Endothelial cell of umbilical vein (primary cell): ENCODE measurements around the gene ACO2. TPM values are rescaled to one million over a fixed set of nuclear protein-coding genes. Genes with fewer than 3 reads are reported as not detected.

Experiments
- BruUV-seq: library from RNA; stranded (reverse); fragments of 400-500 nt; replicated peaks from 2 replicates; lab custom pipeline; 2021; lab: Mats Ljungman, UMichigan
- CTCF ChIA-PET: fragments of 300-600, 350-600 bp; sonication (Branson Sonifier 250); formaldehyde crosslinking; loops from one replicate; lab custom pipeline; 2021; ENCODE audit warnings: antibody characterized with exemption, inconsistent platforms; lab: Charles Lee
- POLR2A ChIA-PET: fragments of 300-600, 350-600 bp; sonication (Branson Sonifier 250); formaldehyde crosslinking; loops from one replicate; lab custom pipeline; 2021; ENCODE audit warnings: antibody characterized with exemption, inconsistent platforms; lab: Charles Lee
- DNase-seq: peaks from one replicate; pipeline ENCODE4 v3.0.0-alpha.2; 2011; ENCODE audit warnings: low read depth, low spot score
- FAIRE-seq: peaks from 2 replicates; lab custom pipeline; 2011; peaks lifted over from hg19 to GRCh38; lab: Jason Lieb, UNC
- H2AFZ ChIP-seq: 2 replicates; pipeline ENCODE4 v1.6.0; 2012; ENCODE audit warnings: low read depth, low read length, control low read depth, inconsistent platforms
- H3K27ac ChIP-seq: 2 replicates; pipeline ENCODE4 v1.5.1; 2011; ENCODE audit warnings: low read depth, mild to moderate bottlenecking, control low read depth, low read length, moderate library complexity; ENCODE audit not compliant: insufficient read depth
- H3K27me3 ChIP-seq, 2 experiments: 2 replicates each; pipeline versions ENCODE4 v1.6.0 to v1.6.1; 2011; ENCODE audit warnings: low read length in 2 of 2, mixed read lengths in 1 of 2; ENCODE audit not compliant: control insufficient read depth in 2 of 2, insufficient read depth in 2 of 2
- H3K36me3 ChIP-seq, 2 experiments: 2 replicates in 1 of 2; 3 replicates in 1 of 2; pipeline ENCODE4 v1.5.1; 2011; ENCODE audit warnings: low read length in 2 of 2, mild to moderate bottlenecking in 1 of 2, moderate library complexity in 1 of 2; ENCODE audit not compliant: control insufficient read depth in 2 of 2, insufficient read depth in 2 of 2; ENCODE audit errors: extremely low read depth in 1 of 2
- H3K4me1 ChIP-seq: 3 replicates; pipeline ENCODE4 v1.5.1; 2011; ENCODE audit warnings: mild to moderate bottlenecking, low read length; ENCODE audit not compliant: control insufficient read depth, insufficient read depth; ENCODE audit errors: extremely low read depth
- H3K4me2 ChIP-seq: 2 replicates; pipeline ENCODE4 v1.6.1; 2011; ENCODE audit warnings: low read length, control low read depth, mixed read lengths; ENCODE audit not compliant: insufficient read depth
- H3K4me3 ChIP-seq, 3 experiments: fragments of 200-600 bp in 1 of 3; sonication (generic), shearing (Covaris generic) in 1 of 3; replicated peaks in 1 of 3; 2 replicates each; pipeline ENCODE4 v1.5.1; 2011 to 2016; ENCODE audit warnings: control low read depth in 3 of 3, low read length in 3 of 3, mild to moderate bottlenecking in 2 of 3, inconsistent platforms in 1 of 3, low read depth in 1 of 3, moderate library complexity in 1 of 3; ENCODE audit not compliant: insufficient read depth in 1 of 3
- H3K79me2 ChIP-seq: 2 replicates; pipeline ENCODE4 v1.6.0; 2012; ENCODE audit warnings: low read length, inconsistent platforms; ENCODE audit not compliant: control insufficient read depth, insufficient read depth
- H3K9ac ChIP-seq: replicated peaks from 2 replicates; pipeline ENCODE3; 2011; ENCODE audit warnings: low read length, control low read depth; ENCODE audit not compliant: insufficient read depth; ENCODE audit errors: extremely low read depth
- H3K9me1 ChIP-seq: replicated peaks from 3 replicates; pipeline ENCODE4 v1.6.0; 2011; ENCODE audit warnings: mild to moderate bottlenecking, low read length; ENCODE audit not compliant: control insufficient read depth, insufficient read depth; ENCODE audit errors: extremely low read depth
- H3K9me3 ChIP-seq: replicated peaks from 2 replicates; pipeline ENCODE4 v1.5.1; 2012; ENCODE audit warnings: low read length, inconsistent platforms; ENCODE audit not compliant: control insufficient read depth, insufficient read depth
- H4K20me1 ChIP-seq: replicated peaks from 2 replicates; pipeline ENCODE3; 2011; ENCODE audit warnings: mild to moderate bottlenecking, low read length; ENCODE audit not compliant: control insufficient read depth, insufficient read depth; ENCODE audit errors: extremely low read depth
- EZH2 ChIP-seq: IDR thresholded peaks from 2 replicates; pipeline ENCODE4 v1.6.1; 2012; ENCODE audit warnings: borderline replicate concordance, low read depth, mild to moderate bottlenecking, moderate library complexity, low read length, inconsistent platforms; ENCODE audit not compliant: severe bottlenecking
- FOS ChIP-seq: IDR thresholded peaks from 2 replicates; pipeline ENCODE4 v1.6.1; 2011; ENCODE audit warnings: mild to moderate bottlenecking, low read length, moderate library complexity, borderline replicate concordance; ENCODE audit not compliant: insufficient read depth
- GATA2 ChIP-seq: IDR thresholded peaks from 2 replicates; pipeline ENCODE4 v1.7.0; 2011; ENCODE audit warnings: low read depth, mild to moderate bottlenecking, moderate library complexity, mixed read lengths, low read length; ENCODE audit not compliant: insufficient read length, insufficient read depth
- JUN ChIP-seq: IDR thresholded peaks from 2 replicates; pipeline ENCODE4 v1.6.1; 2011; ENCODE audit warnings: borderline replicate concordance, low read depth; ENCODE audit not compliant: insufficient read length, insufficient read depth
- MYC ChIP-seq: IDR thresholded peaks from one replicate; pipeline ENCODE4 v1.6.1; 2011; ENCODE audit warnings: mild to moderate bottlenecking, low read depth, low read length
- POLR2A ChIP-seq: IDR thresholded peaks from 2 replicates; pipeline ENCODE4 v1.6.1; 2012; ENCODE audit warnings: low read depth, mild to moderate bottlenecking, control low read depth, low read length
- POLR2AphosphoS5 ChIP-seq: IDR thresholded peaks from 2 replicates; pipeline ENCODE4 v1.6.1; 2012; ENCODE audit warnings: low read depth, mild to moderate bottlenecking, control low read depth, low read length, moderate library complexity; ENCODE audit not compliant: insufficient read depth
- dilution Hi-C: fragments of 300-500 bp; cut with MboI; formaldehyde crosslinking; loops from one replicate; pipeline ENCODE4 v1.15.0; 2019; ENCODE audit warnings: low sequenced_read_pairs; ENCODE audit not compliant: extremely low pct_ligation_motif_present
- intact Hi-C: fragments of 100-400 bp; cut with micrococcal nuclease; formaldehyde crosslinking; loops from one replicate; pipeline ENCODE4 v1.10.0; 2022
- polyA plus RNA-seq, 4 experiments: library from polyadenylated mRNA; depleted of rRNA in 3 of 4; stranded (reverse) in 3 of 4; unstranded in 1 of 4; fragments of >200 nt; gene quantifications; 2 replicates each; pipeline versions ENCODE4 v1.2.1 to v1.2.3, GENCODE V29; 2011 to 2012; ENCODE audit warnings: missing spikeins in 1 of 4
- total RNA-seq: library from RNA; stranded (reverse); gene quantifications from 2 replicates; pipeline ENCODE4 v1.2.3, GENCODE V29; 2021
- TF ChIP-seq, protein P1 (sequence below): IDR thresholded peaks from 2 replicates; pipeline ENCODE4 v1.6.1; 2011; ENCODE audit not compliant: insufficient read depth, insufficient read length
- TF ChIP-seq, protein P2 (sequence below), 2 donors: IDR thresholded peaks; 1 replicate in 1 of 2; 2 replicates in 1 of 2; pipeline ENCODE4 v1.5.1; 2011; ENCODE audit warnings: low read length in 2 of 2, mild to moderate bottlenecking in 2 of 2, moderate library complexity in 2 of 2, control low read depth in 1 of 2, inconsistent platforms in 1 of 2, low read depth in 1 of 2; ENCODE audit not compliant: insufficient read depth in 1 of 2; ENCODE audit errors: extremely low read depth in 1 of 2

ACO2 gene
- total and polyA plus RNA-seq, 2 donors (not counting 3 experiments of a cell fraction or from before 2014, with no cell fraction given) = 63.8 to 79.7 TPM

DNA sequence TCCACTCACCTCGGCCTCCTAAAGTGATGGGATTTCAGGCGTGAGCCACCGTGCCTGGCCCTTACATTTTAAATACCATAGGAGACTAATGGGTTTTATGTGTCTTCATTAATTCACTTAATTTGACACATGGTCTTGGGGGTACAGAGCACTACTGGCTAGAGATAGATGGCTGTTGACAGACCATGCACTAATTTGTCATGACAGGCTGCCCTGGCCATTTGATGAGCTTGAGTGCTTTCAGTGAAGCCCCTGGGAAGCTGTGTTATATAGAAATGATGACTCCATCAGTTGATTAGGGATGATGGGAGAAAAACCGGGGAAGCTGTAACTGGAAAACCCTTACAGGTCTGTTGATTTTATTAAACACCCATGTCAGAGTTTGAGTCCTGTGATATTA is 7.0 kb upstream of the ACO2 start:
- Histone ChIP-seq H3K9me3 (no peaks in the 10 kb centered on the region), H3K27ac (no peak overlapping the region), H2AFZ (no peak overlapping the region), H3K9me1 (no peaks in the 10 kb centered on the region), H3K36me3 (peaks cover 22 to 39% of the 10 kb centered on the region in 2 experiments), H3K9ac (no peak overlapping the region), H3K27me3 (no peaks in the 10 kb centered on the region), H3K4me2 (no peak overlapping the region), H3K4me1 (no peaks in the 10 kb centered on the region), H4K20me1 (no peaks in the 10 kb centered on the region), H3K4me3 (no peak overlapping the region), H3K79me2 (peaks cover 18% of the 10 kb centered on the region)
- TF ChIP-seq FOS (no peak), POLR2AphosphoS5 (no peak), JUN (no peak), GATA2 (no peak), EZH2 (no peak), MYC (no peak), POLR2A (no peak)
- TF ChIP-seq, protein P1, sequence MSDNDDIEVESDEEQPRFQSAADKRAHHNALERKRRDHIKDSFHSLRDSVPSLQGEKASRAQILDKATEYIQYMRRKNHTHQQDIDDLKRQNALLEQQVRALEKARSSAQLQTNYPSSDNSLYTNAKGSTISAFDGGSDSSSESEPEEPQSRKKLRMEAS = no peak
- TF ChIP-seq, protein P2, sequence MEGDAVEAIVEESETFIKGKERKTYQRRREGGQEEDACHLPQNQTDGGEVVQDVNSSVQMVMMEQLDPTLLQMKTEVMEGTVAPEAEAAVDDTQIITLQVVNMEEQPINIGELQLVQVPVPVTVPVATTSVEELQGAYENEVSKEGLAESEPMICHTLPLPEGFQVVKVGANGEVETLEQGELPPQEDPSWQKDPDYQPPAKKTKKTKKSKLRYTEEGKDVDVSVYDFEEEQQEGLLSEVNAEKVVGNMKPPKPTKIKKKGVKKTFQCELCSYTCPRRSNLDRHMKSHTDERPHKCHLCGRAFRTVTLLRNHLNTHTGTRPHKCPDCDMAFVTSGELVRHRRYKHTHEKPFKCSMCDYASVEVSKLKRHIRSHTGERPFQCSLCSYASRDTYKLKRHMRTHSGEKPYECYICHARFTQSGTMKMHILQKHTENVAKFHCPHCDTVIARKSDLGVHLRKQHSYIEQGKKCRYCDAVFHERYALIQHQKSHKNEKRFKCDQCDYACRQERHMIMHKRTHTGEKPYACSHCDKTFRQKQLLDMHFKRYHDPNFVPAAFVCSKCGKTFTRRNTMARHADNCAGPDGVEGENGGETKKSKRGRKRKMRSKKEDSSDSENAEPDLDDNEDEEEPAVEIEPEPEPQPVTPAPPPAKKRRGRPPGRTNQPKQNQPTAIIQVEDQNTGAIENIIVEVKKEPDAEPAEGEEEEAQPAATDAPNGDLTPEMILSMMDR (IDR thresholded peaks at IDR 0.05; ENCODE audit: extremely low read depth in 1 of 2, insufficient read depth in 1 of 2, low read depth in 1 of 2, low read length in 2 of 2) = no peak
- intact Hi-C loops = no loop called here
- BruUV-seq = no TSS peak
- ChIA-PET POLR2A (interaction anchor here (0.8 kb wide), 1 partner anchor 22 kb away, joined by 3 read pairs; no protein-coding TSS in a partner anchor), CTCF (interaction anchor here (2.6 kb wide), 1 partner anchor 58 kb away, joined by 8 read pairs; no protein-coding TSS in a partner anchor)
- DNase-seq (no peak), FAIRE-seq (no peak)
- dilution Hi-C loops = no loop called here
